Measurements from ENCODE around the gene DHRS13.

DHRS13 gene

GRCh38 chr17:28863953-28864352 lies 38.9 kb downstream of the DHRS13 start:
- no peak overlapping the region for H3K4me3 ChIP-seq (ENCODE audit: low read depth, low read length)
- H3K9me3 ChIP-seq (ENCODE audit: control insufficient read depth, low read length), result no peaks in the 10 kb centered on the region
- H3K4me1 ChIP-seq, result no peaks in the 10 kb centered on the region
- H3K36me3 ChIP-seq (ENCODE audit: control insufficient read depth, insufficient read depth, low read length), result no peaks in the 10 kb centered on the region
- H3K9ac ChIP-seq, result no peak overlapping the region
- no peak overlapping the region for H2AFZ ChIP-seq
- H3K79me2 ChIP-seq, result no peaks in the 10 kb centered on the region
- no peaks in the 10 kb centered on the region for H3K27me3 ChIP-seq (ENCODE audit: control insufficient read depth, insufficient read depth, low read length)
- TF ChIP-seq, protein P1, sequence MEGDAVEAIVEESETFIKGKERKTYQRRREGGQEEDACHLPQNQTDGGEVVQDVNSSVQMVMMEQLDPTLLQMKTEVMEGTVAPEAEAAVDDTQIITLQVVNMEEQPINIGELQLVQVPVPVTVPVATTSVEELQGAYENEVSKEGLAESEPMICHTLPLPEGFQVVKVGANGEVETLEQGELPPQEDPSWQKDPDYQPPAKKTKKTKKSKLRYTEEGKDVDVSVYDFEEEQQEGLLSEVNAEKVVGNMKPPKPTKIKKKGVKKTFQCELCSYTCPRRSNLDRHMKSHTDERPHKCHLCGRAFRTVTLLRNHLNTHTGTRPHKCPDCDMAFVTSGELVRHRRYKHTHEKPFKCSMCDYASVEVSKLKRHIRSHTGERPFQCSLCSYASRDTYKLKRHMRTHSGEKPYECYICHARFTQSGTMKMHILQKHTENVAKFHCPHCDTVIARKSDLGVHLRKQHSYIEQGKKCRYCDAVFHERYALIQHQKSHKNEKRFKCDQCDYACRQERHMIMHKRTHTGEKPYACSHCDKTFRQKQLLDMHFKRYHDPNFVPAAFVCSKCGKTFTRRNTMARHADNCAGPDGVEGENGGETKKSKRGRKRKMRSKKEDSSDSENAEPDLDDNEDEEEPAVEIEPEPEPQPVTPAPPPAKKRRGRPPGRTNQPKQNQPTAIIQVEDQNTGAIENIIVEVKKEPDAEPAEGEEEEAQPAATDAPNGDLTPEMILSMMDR (IDR thresholded peaks at IDR 0.05), result no peak
- no peak overlapping the region for H3K27ac ChIP-seq
- H3K4me2 ChIP-seq (ENCODE audit: low read length), result no peak overlapping the region

GRCh38 chr17:28862561-28862960 lies 40.3 kb downstream of the DHRS13 start:
- Histone ChIP-seq H3K36me3 (ENCODE audit: control insufficient read depth, insufficient read depth, low read length) (no peaks in the 10 kb centered on the region), H3K4me2 (ENCODE audit: low read length) (no peak overlapping the region), H3K4me1 (no peaks in the 10 kb centered on the region), H3K4me3 (ENCODE audit: low read depth, low read length) (no peak overlapping the region), H3K9ac (no peak overlapping the region), H3K27me3 (ENCODE audit: control insufficient read depth, insufficient read depth, low read length) (no peaks in the 10 kb centered on the region), H3K27ac (no peak overlapping the region), H3K9me3 (ENCODE audit: control insufficient read depth, low read length) (no peaks in the 10 kb centered on the region), H3K79me2 (no peaks in the 10 kb centered on the region), H2AFZ (no peak overlapping the region)
- TF ChIP-seq, protein P1 (IDR thresholded peaks at IDR 0.05), result no peak

GRCh38 chr17:28861393-28862203 lies 41.3 kb downstream of the DHRS13 start:
- no peak overlapping the region for H3K9ac ChIP-seq
- no peak overlapping the region for H3K27ac ChIP-seq
- no peaks in the 10 kb centered on the region for H3K27me3 ChIP-seq (ENCODE audit: control insufficient read depth, insufficient read depth, low read length)
- H3K79me2 ChIP-seq, result no peaks in the 10 kb centered on the region
- TF ChIP-seq, protein P1 (IDR thresholded peaks at IDR 0.05), result no peak
- no peak overlapping the region for H3K4me2 ChIP-seq (ENCODE audit: low read length)
- no peaks in the 10 kb centered on the region for H3K9me3 ChIP-seq (ENCODE audit: control insufficient read depth, low read length)
- no peak overlapping the region for H2AFZ ChIP-seq
- no peaks in the 10 kb centered on the region for H3K36me3 ChIP-seq (ENCODE audit: control insufficient read depth, insufficient read depth, low read length)
- no peak overlapping the region for H3K4me3 ChIP-seq (ENCODE audit: low read depth, low read length)
- H3K4me1 ChIP-seq, result no peaks in the 10 kb centered on the region

GRCh38 chr17:28860363-28860808 lies 42.5 kb downstream of the DHRS13 start:
- Histone ChIP-seq H3K9ac (no peak overlapping the region), H2AFZ (no peak overlapping the region), H3K79me2 (no peaks in the 10 kb centered on the region), H3K4me1 (no peaks in the 10 kb centered on the region), H3K27me3 (ENCODE audit: control insufficient read depth, insufficient read depth, low read length) (no peaks in the 10 kb centered on the region), H3K9me3 (ENCODE audit: control insufficient read depth, low read length) (no peaks in the 10 kb centered on the region), H3K27ac (no peak overlapping the region), H3K4me3 (ENCODE audit: low read depth, low read length) (no peak overlapping the region), H3K4me2 (ENCODE audit: low read length) (no peak overlapping the region), H3K36me3 (ENCODE audit: control insufficient read depth, insufficient read depth, low read length) (no peaks in the 10 kb centered on the region)
- TF ChIP-seq, protein P1 (IDR thresholded peaks at IDR 0.05), result no peak

All from parathyroid adenoma (tissue), 2 donors.